ENCODE results near the gene SRGAP3.
"Not testable (repeated sequence)": the region's sequence is repeated elsewhere in the genome, so short reads cannot be mapped to it uniquely, and the experiment has no call there.

Gene SRGAP3

DNA sequence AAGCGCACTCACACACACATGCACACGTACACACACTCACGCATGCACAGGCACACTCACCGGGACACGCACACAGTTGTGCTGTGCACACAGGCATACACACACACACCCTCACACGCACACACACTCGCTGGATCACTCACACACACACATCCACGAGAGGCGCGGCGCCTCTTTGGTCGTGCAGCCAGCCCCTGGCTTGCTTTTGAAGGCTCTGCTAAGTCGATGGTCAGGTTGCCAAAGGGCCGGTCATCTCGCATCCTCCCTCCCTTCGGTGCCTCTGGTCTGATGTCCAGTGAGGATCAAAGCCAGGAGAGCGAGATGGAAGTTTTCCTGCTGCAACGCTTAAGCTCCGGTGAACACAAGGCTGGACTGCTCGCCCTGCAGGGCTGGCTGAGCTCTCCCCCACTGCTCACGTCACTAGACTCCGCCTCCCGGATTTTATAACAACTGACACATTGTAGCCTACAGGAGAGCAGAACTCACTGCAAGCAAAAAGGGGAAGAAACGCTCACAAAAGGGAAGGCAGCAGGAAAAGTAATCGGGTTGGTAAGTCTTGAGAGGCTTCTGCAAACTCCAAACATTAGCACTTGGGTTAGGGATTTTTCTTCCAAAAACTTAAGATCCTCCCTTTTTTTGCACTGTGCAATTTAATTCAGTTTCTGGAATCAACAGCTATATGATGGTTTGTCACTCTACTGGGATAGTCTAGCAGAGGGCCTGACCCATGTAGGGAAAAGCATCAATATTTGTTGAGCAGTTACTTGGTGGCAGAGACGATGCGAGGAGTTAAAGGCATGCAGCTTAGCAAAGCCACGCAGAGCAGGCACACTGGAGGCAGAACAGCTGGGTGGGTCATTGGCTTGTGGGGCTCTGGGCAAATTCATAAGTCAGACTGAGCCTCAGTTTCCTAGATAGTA is at the start of gene SRGAP3:
Gene SRGAP3, minus strand, starts transcription at position 374 of the 920 bp plus-strand sequence. CDS start 695 bp downstream, outside the sequence.
- DNase-seq (ENCODE audit: low read depth) = peak; percentile 51

- DNase-seq (ENCODE audit: low read depth) = no peak
Observed at GRCh38 chr3:9298236-9298635, 48.8 kb upstream of the SRGAP3 start.

DNA sequence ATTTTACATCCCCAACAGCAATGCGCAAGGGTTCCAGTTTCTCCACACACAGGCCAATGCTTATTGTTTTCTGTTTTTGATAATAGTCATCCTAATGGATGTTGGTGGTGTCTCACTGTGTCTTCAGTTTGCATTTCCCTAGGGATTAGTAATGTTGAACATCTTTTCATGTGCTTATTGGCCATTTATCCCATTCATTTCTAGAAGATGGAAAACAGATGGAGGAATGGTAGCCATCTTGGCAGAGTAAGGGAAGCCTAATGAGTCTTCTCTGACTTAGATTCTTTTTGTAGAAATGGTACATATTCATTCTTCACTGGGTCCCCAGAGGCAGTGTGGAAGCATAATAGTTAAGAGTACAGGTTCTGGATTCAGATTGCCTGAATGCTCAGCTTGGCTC is 46.8 kb upstream of the SRGAP3 start:
- no peak for DNase-seq (ENCODE audit: low read depth)

DNA sequence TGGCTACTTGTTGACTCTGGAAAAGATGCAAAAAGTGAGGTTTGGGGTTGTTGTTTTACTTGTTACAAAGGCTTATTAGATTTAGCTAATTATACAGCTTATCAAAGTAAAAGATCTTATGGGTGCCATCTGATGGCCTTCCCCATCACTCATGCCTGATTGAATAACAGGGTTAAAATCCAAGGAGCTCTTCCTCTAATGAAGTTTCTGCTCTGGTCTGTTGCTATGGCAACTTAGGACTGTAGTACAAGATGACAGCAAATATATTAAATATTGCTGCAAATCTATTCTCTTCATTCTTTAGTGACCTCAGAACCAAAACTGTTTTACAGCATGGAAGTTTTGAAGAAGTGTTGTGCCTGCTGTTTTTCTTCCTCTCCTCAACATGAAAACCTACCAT is 45.6 kb upstream of the SRGAP3 start:
- no peak for DNase-seq (ENCODE audit: low read depth)

- not testable (repeated sequence) for DNase-seq (ENCODE audit: low read depth)
Observed at GRCh38 chr3:9293953-9294352, 44.5 kb upstream of the SRGAP3 start.

DNA sequence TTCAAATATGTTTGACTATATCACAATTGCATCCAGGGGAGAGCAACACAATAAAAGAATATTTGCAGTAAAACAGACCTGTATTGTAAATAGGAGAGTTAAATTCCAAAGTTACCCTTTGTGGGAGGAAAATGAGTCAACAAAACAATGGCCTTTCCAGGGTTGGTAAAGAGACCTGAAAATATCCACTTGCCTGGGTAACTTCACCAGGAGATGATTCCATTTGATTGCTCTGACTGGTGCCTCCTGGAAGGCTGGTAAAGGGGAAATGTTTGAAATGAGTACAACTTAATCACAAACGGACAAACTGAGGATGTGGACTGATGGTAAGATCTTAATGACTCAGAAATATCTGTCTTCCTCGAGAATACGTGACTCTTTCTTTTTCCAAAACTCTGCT is 43.6 kb upstream of the SRGAP3 start:
- DNase-seq (ENCODE audit: low read depth) = no peak

DNA sequence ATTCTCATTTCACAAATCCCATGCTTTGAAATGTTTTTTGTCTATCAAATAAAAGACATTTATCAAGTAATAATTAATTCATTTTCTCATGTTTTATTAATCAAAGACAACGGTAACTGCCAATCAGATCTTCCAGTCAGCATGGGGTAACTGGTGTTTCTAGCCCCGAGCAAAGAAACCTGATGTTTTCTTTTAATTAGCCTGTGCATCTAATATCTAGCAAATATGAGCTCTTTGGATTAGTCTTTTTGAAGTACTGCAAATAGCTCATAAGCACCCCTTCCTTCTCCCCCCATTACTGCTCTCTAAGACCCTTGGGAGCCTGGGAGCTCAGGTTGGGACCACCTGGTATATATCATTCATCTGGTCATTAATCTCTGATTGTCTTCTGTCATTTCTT is 43.1 kb upstream of the SRGAP3 start:
- DNase-seq (ENCODE audit: low read depth) = no peak

DNA sequence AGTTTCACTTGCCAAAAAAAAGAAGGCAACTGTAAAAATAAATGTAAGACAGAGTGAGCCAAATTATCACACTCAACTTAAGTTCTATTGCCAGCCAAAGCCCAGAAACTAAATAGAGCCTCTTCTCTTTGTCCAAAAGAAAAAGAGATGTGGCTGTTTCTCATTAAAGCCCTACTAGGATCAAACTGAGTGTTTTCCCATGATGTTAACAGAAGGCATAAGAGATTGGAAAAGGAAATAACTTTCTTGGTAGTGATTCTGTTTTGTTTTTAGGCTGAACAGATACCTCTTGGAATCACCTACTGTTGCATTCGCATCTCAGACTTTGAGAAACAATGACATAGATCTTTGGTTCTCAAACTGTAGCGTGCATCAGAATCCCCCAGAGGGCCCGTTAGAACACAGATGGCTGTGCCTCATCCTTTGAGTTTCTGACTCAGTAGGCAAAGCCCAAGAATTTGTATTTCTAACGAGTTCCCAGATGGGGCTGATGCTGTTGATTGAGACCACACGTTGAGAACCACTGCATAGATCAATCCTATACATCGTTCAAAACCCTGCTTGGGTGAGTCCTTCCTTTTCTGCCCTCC is 42.5 kb upstream of the SRGAP3 start:
- DNase-seq (ENCODE audit: low read depth) = no peak

DNA sequence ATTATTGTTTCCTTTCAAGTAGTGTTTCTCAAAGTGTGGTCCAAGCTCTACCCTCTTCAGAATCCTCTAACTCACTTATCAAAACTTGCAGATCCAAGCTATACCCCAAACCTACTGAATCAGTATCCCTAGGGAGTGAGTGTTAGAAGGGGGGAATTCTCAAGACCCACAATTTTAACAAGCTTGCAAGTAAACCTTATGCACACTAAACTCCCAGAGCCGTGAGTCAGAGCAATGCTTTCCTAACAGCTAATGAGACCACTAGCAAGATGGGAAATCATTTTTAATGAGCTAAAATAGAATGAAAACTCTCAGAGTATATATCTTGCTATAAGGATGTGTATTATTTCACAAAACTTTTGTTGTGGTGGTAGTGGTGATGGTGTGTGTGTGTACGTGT is 41.1 kb upstream of the SRGAP3 start:
- DNase-seq (ENCODE audit: low read depth) = no peak

DNA sequence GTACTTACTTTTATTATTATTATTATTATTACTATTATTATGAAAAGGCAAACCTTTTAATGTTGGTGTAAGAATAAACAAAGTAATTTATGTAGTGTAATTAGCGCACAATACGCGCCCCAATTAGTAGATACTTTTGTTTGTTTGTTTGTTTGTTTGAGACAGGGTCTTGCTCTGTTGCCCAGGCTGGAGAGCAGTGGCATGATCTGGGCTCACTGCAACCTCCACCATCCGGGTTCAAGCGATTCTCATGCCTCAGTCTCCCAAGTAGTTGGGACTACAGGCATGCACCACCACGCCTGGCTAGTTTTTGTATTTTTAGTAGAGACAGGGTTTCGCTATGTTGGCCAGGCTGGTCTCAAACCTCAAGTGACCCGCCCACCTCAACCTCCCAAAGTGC is 32.1 kb upstream of the SRGAP3 start:
- DNase-seq (ENCODE audit: low read depth) = not testable (repeated sequence)

DNA sequence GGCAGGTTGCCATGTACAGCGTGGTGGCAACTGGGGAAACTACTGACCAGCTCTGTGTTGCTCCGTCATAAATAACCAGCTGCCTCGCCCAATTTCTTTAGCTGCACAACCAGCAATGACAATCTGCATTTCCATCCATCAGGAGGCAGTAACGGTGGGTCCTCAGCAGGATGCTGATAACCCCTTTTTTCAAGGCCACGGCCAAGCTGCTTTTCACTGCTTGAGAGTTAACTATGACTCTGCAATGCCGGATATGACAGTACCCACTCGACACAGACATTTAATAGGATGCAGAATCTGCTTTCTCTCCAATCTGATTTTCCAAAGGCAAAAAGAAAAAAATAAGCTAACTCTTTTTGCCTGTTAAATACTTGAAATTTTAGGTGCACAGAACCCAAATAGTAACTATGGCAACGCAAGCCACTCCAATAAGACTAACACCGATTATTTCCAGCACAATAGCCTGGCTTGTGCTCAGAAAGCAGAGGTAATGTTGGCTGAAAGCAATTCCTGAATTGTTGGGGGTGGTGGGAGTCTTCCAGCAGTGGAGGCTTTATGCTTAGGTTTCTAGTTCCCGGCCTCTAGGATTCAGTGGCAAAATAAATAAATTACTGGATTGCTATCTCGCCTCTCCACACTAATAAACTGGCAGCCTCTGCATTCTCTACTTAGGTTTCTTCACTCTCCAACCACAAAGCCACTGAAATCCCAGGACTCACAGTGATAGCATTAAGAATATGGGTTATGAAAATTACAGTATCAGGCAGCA is 31.2 kb upstream of the SRGAP3 start:
- no peak for DNase-seq (ENCODE audit: low read depth)

- no peak for DNase-seq (ENCODE audit: low read depth)
Observed at GRCh38 chr3:9279966-9280365, 30.5 kb upstream of the SRGAP3 start.

DNA sequence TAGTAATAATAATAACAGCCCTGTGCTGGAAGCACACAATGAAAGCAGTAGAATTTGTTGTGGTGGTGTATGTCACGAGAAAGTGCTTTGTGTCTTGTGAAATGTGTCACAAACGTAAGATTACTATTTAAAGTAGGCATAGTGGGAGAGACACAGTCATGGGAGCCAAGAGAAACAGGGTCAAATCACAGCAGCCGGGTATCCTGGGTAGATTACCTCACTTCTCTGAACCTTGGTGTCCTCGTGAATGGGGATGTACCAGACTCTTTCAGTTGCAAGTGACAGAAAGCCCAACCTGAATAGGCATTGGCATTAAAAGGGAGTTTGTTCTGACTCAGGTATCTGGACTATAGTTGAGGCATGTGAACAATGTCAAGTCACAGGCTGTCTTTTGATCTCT is 29.1 kb upstream of the SRGAP3 start:
- no peak for DNase-seq (ENCODE audit: low read depth)

DNA sequence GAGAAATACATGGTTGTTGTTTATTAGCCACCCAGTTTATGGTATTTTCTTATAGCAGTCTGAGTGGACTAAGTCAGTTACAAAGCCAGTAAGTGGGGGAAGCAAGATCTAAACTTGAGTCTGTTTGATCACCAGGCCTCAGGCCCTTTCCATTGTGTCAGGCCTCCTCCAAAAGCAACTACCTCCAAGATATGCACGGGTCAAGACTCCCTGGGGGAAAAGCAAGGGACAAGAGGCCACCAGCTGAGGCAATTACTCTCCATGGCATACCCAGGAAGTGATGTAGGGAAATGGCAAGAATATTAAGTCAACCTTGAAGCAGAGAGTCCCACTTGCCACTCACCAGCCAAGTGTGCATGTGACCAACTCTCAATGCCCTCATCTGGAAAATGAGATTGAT is 28.6 kb upstream of the SRGAP3 start:
- no peak for DNase-seq (ENCODE audit: low read depth)

- no peak for DNase-seq (ENCODE audit: low read depth)
Observed at GRCh38 chr3:9276761-9277370, 27.4 kb upstream of the SRGAP3 start.

- DNase-seq (ENCODE audit: low read depth) = no peak
Observed at GRCh38 chr3:9271903-9272302, 22.5 kb upstream of the SRGAP3 start.

DNA sequence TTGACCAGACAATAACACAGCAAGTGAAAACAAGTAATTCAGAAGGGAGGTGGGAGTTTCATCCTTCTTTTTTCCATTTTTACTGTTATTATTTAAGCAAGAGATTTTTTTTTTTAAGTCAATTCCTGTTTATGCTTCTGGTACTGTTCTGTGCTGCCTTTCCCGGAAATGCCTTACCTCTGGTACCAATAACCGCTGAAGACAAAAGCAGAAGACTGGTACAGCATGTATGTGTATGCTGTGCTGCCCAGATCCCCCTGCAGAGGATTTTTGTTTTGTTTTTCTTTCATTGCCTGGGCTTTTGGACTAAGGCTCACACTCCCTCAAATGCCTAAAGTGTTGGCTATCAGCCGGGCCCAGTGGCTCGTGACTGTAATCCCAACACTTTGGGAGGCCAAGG is 21.3 kb upstream of the SRGAP3 start:
- DNase-seq (ENCODE audit: low read depth) = no peak

GRCh38 chr3:9266716-9267115 is 17.3 kb upstream of the SRGAP3 start:
- no peak for DNase-seq (ENCODE audit: low read depth)

GRCh38 chr3:9260305-9260704 is 10.9 kb upstream of the SRGAP3 start:
- no peak for DNase-seq (ENCODE audit: low read depth)

DNA sequence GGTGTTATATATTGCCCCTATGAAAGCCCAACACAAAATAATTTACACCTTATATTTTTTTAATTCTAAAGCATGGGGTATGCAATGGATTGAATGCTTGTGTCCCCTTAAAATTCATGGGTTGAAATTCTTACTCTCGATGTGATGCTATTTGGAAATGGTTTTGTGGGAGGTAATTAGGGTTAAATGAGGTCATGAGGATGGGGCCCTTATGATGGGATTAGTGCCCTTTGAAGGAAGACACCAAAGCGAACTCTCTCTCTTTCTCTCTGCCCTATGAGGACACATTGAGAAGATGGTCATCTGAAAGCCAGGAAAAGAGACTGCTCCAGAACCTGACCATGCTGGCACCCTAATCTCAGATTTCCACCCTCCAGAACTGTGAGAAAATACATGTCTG is 7.6 kb upstream of the SRGAP3 start:
- no peak for DNase-seq (ENCODE audit: low read depth)

- DNase-seq (ENCODE audit: low read depth) = no peak
Observed at GRCh38 chr3:9255976-9256375, 6.5 kb upstream of the SRGAP3 start.

- DNase-seq (ENCODE audit: low read depth) = no peak
Observed at GRCh38 chr3:9254764-9255163, 5.3 kb upstream of the SRGAP3 start.

All from stimulated activated CD8-positive, alpha-beta memory T cell treated with anti-CD3 and anti-CD28 coated beads, Interleukin-12 subunit alpha, Interleukin-12 subunit beta, amount 100 ng/mL, for 1 hour (primary cell).